Endodermal cell (in vitro differentiated cells): ENCODE results near the gene GSTA2. TPM values are rescaled to one million over a fixed set of nuclear protein-coding genes. Genes with fewer than 3 reads are reported as not detected.
A peak's percentile ranks its signal among the peaks of the same experiment; 100 is the strongest.
"Not testable (repeated sequence)": the region's sequence is repeated elsewhere in the genome, so short reads cannot be mapped to it uniquely, and the experiment has no call there.

Experiments
- DNase-seq: peaks from one replicate; pipeline ENCODE4 v3.0.0-alpha.2; 2017
- H3K27ac ChIP-seq: 2 replicates; pipeline ENCODE4 v1.5.1; 2013; ENCODE audit warnings: mild to moderate bottlenecking, low read depth, low read length, moderate library complexity
- H3K27me3 ChIP-seq: 2 replicates; pipeline ENCODE4 v1.6.1; 2013; ENCODE audit warnings: mild to moderate bottlenecking, low read length, moderate library complexity; ENCODE audit not compliant: insufficient read depth, control insufficient read depth, poor library complexity, severe bottlenecking
- H3K36me3 ChIP-seq: 2 replicates; pipeline ENCODE4 v1.7.0; 2013; ENCODE audit warnings: mild to moderate bottlenecking, low read length, moderate library complexity; ENCODE audit not compliant: control insufficient read depth, insufficient read depth
- H3K4me1 ChIP-seq: one replicate; pipeline ENCODE4 v1.7.0; 2013; ENCODE audit warnings: low read length; ENCODE audit not compliant: control insufficient read depth, insufficient read depth
- H3K4me3 ChIP-seq: 2 replicates; pipeline ENCODE4 v1.5.1; 2013; ENCODE audit warnings: mild to moderate bottlenecking, low read length, moderate library complexity
- H3K9ac ChIP-seq: 2 replicates; pipeline ENCODE4 v1.6.1; 2013; ENCODE audit warnings: mild to moderate bottlenecking, low read length, moderate library complexity; ENCODE audit not compliant: poor library complexity, severe bottlenecking; ENCODE audit errors: extremely low read depth
- H3K9me3 ChIP-seq: 2 replicates; pipeline ENCODE4 v1.6.1; 2013; ENCODE audit warnings: mild to moderate bottlenecking, low read length, moderate library complexity; ENCODE audit not compliant: control insufficient read depth
- H3K27ac Mint-ChIP-seq: 2 replicates; pipeline ENCODE4 v1.8.0; 2020; ENCODE audit warnings: mixed read lengths
- H3K27me3 Mint-ChIP-seq: 2 replicates; pipeline ENCODE4 v1.8.0; 2021; ENCODE audit warnings: mild to moderate bottlenecking, mixed read lengths; ENCODE audit not compliant: insufficient read depth
- H3K36me3 Mint-ChIP-seq: 2 replicates; pipeline ENCODE4 v1.8.0; 2020; ENCODE audit warnings: low read depth, mixed read lengths
- H3K4me1 Mint-ChIP-seq: 2 replicates; pipeline ENCODE4 v1.8.0; 2020; ENCODE audit warnings: mixed read lengths
- H3K4me3 Mint-ChIP-seq: 2 replicates; pipeline ENCODE4 v1.8.0; 2020; ENCODE audit warnings: mild to moderate bottlenecking, moderate library complexity, mixed read lengths
- H3K9me3 Mint-ChIP-seq: 2 replicates; pipeline ENCODE4 v1.8.0; 2020; ENCODE audit warnings: mild to moderate bottlenecking, mixed read lengths
- CTCF ChIP-seq: fragments of 200-600 bp; sonication (generic); conservative IDR thresholded peaks from 2 replicates; pipeline ENCODE4 v1.5.0; 2021; ENCODE audit warnings: antibody characterized with exemption, mild to moderate bottlenecking
- WGBS, 2 experiments: methylation state at CpG; one replicate each; pipeline versions ENCODE4 v1.1.5 to v1.1.7; 2013; ENCODE audit warnings: missing lambda C conversion rate in 2 of 2, mixed read lengths in 1 of 2; ENCODE audit not compliant: insufficient coverage in 1 of 2, insufficient read length in 1 of 2; 5-methylcytosine and 5-hydroxymethylcytosine counted together
- total RNA-seq, 2 donors: library from RNA; stranded (reverse); fragmentation: NEBNext Ultra II Directional in 1 of 2; extraction: Animal tissue kit (Norgen Biotek cat#: 25700) in 1 of 2; gene quantifications; 2 replicates in 1 of 2; 3 replicates in 1 of 2; pipeline ENCODE4 v1.2.1, GENCODE V29; 2021

GSTA2 gene
- total RNA-seq, 2 donors from 2014 or later, result 1.6 to 5.0 TPM

DNA sequence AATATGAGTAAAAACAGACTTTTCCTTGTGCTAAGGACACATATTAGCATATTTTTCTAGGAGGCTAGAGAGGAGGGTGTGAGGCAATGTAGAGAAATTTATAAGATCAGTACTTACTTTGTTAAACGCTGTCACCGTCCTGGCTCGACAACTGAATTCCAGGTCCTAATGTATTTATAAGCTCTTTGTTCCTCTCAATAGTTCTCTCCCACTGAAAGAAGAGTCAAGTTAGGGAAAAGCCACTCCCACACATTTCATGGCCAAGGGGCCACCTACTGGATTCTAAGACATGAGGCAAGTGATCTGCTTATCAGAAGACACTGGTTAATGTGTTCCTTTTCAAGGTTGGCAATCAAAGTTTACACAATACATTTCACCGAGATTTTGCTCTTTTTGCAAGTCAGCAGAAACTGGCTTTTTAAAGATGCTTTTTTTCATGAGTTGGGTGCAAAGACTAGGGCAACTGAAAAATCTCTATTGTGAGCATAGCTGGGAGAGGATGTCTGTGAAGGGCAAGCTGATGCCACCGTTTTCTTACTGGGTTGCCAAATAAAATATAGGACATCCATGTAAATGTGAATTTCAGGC, 40.5 kb upstream of the GSTA2 start, which contains the start of gene GSTA1:
Gene GSTA1, minus strand, starts transcription at position 149 of the 588 bp plus-strand sequence. CDS start 4,549 bp downstream, outside the sequence.
- not testable (repeated sequence) for H3K4me3 Mint-ChIP-seq, H3K4me3 ChIP-seq
- WGBS, 2 experiments, result 68 to 80% methylated on average over 1 to 4 of the region's 5 CpGs

DNA sequence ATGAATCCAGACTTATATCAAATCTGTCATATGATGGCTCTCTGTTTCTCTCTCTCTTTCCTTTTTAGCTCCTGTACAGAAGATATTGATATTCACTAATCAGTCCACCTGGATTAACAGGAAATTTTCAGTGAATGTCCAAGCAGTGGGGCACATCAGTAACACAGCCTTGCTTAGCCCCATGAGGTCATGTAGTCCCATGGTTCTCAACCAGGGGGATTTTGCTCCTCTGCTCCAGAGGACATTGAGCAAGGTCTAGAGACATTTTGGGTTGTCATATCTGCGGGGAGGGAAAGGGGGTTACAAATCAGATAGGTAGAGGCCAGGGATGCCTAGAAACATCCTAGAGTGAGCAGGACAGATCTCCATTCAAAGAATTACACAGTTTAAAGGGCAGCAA, 39.5 kb upstream of the GSTA2 start:
- H3K27ac ChIP-seq, result no peak overlapping the region
- no peaks in the 10 kb centered on the region for H3K36me3 ChIP-seq
- no peak overlapping the region for H3K4me3 Mint-ChIP-seq
- TF ChIP-seq CTCF, result no peak
- no peak for DNase-seq
- WGBS, 2 experiments, result 76 to 80% methylated on average over 1 of the region's 1 CpG
- H3K9me3 ChIP-seq, result no peaks in the 10 kb centered on the region
- H3K36me3 Mint-ChIP-seq, result no peaks in the 10 kb centered on the region
- no peak overlapping the region for H3K27ac Mint-ChIP-seq
- no peaks in the 10 kb centered on the region for H3K4me1 ChIP-seq
- H3K9ac ChIP-seq, result no peak overlapping the region
- no peaks in the 10 kb centered on the region for H3K27me3 ChIP-seq
- H3K4me1 Mint-ChIP-seq, result peaks cover 18% of the 10 kb centered on the region
- peaks cover 3% of the 10 kb centered on the region for H3K27me3 Mint-ChIP-seq
- no peak overlapping the region for H3K4me3 ChIP-seq
- no peaks in the 10 kb centered on the region for H3K9me3 Mint-ChIP-seq

More for the DNA sequence above, 40.5 kb upstream of the GSTA2 start, which contains the start of gene GSTA1:
- not testable (repeated sequence) for H3K27me3 Mint-ChIP-seq, H3K27ac ChIP-seq, H3K9me3 ChIP-seq, H3K9me3 Mint-ChIP-seq, H3K36me3 ChIP-seq, H3K4me1 ChIP-seq, H3K36me3 Mint-ChIP-seq, H3K9ac ChIP-seq, H3K27me3 ChIP-seq, H3K27ac Mint-ChIP-seq
- TF ChIP-seq CTCF, result peak; percentile 50
- peak; percentile 51 for DNase-seq
- H3K4me1 Mint-ChIP-seq, result peaks cover 18% of the 10 kb centered on the region

DNA sequence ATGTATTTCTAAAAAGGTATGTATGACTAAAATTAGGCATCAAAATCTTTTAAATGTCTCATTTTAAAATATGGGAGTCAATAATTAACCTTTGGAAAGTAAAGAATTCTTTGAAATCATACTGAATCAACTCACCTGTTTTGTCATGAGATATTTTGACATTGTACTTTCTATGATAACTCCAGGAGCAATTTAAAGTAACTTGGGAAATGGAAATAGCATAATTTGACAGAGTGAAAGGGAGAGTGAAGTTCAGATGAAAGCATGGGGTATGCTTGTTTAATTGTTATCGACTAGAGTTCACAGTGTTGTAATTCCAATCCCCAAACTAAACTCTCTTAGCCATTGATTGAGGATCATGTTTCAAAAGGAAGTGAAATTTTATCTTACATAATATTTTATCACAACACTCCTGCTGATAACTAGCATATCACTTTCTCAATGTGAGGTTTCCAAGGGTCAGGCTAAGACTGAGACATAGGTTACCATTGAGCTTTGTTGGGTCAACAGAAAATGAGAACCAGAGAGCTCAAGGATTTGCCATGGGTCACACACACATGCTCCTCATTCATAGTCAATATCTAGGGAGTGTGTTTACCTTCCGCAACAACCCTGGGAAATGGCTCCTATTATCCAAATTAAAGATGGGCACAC, 38.0 kb upstream of the GSTA2 start:
- Mint-ChIP-seq H3K36me3 (no peaks in the 10 kb centered on the region), H3K9me3 (no peaks in the 10 kb centered on the region), H3K4me3 (no peak overlapping the region), H3K27me3 (no peaks in the 10 kb centered on the region), H3K27ac (no peak overlapping the region), H3K4me1 (peaks cover 18% of the 10 kb centered on the region)
- no peak for DNase-seq
- H3K4me1 ChIP-seq, result no peaks in the 10 kb centered on the region
- H3K9me3 ChIP-seq, result no peaks in the 10 kb centered on the region
- TF ChIP-seq CTCF, result no peak
- 97% methylated on average over 2 of the region's 2 CpGs; no CpG with 5 or more reads in 1 of the 2 experiments for WGBS, 2 experiments
- no peak overlapping the region for H3K27ac ChIP-seq
- H3K4me3 ChIP-seq, result no peak overlapping the region
- no peaks in the 10 kb centered on the region for H3K36me3 ChIP-seq
- H3K27me3 ChIP-seq, result no peaks in the 10 kb centered on the region
- H3K9ac ChIP-seq, result no peak overlapping the region

GRCh38 chr6:52799272-52799671, 36.0 kb upstream of the GSTA2 start:
- not testable (repeated sequence) for H3K4me3 Mint-ChIP-seq, H3K36me3 ChIP-seq, H3K4me1 ChIP-seq, H3K27me3 Mint-ChIP-seq, H3K27ac Mint-ChIP-seq, H3K36me3 Mint-ChIP-seq, H3K9me3 ChIP-seq, H3K9ac ChIP-seq, H3K27me3 ChIP-seq, DNase-seq, H3K4me3 ChIP-seq, H3K9me3 Mint-ChIP-seq, H3K4me1 Mint-ChIP-seq, H3K27ac ChIP-seq
- WGBS, 2 experiments, result 100% methylated on average over 1 of the region's 1 CpG

GRCh38 chr6:52794366-52794765, 31.1 kb upstream of the GSTA2 start:
- not testable (repeated sequence) for H3K9ac ChIP-seq, H3K9me3 ChIP-seq, H3K27me3 ChIP-seq, DNase-seq, H3K27ac Mint-ChIP-seq, H3K36me3 Mint-ChIP-seq, H3K27me3 Mint-ChIP-seq, H3K4me1 ChIP-seq, H3K36me3 ChIP-seq, H3K4me3 Mint-ChIP-seq, H3K27ac ChIP-seq, H3K4me3 ChIP-seq
- peaks cover 13% of the 10 kb centered on the region for H3K4me1 Mint-ChIP-seq
- peaks cover 17% of the 10 kb centered on the region for H3K9me3 Mint-ChIP-seq
- 95 to 100% methylated on average over 2 of the region's 2 CpGs for WGBS, 2 experiments
